GM21529 (cell line): Measurements from ENCODE around the gene CYB5R3.

Experiments
- ATAC-seq: cut with Tn5 transposase; IDR thresholded peaks from one replicate; pipeline ENCODE4 v1.9.1; 2021; ENCODE audit not compliant: unreplicated experiment

Gene CYB5R3

DNA sequence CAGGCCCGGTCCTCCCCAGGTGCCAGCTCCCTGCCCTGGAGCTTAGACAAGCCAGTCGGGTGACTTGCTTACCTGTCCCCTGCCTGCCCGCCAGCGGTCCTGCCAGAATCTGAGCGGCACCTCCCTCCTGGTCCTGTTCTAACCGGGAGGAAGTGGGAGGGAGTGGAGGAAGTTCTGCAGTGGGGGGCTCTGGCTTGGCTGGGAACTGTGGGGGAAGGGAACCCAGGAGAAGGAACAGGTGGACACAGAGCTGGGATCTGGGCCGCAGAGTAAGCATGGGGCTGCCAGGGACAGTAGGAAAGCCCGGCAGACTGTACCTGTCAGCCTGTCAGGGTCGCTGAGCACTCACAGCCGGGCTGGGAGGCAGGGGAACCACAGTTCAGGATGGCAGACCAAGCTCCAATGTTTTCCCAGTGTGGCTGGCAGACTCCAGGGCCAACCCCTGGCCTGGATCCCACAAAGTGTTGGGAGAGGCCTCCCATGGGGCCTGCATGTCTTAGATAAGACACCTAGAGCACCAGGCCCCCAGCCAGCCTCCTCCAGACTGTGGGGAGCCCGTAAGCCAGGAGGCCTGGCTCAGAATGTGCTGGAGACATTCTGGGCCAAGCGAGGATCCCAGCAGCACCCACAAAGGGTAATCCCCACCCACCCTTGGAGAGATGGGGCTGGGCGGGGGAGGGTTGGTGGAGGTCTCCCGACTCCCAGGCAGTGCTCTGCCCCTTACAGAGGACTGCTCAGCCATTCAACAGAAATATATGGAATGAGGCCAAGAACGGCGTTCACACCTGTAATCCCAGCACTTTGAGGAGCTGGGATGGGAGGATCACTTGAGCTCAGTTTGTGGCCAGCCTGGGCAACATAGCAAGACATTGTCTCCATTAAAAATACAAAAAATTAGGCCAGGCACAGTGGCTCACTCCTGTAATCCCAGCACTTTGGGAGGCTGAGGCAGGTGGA lies 2.3 kb downstream of the CYB5R3 start:
- ATAC-seq: no peak

DNA sequence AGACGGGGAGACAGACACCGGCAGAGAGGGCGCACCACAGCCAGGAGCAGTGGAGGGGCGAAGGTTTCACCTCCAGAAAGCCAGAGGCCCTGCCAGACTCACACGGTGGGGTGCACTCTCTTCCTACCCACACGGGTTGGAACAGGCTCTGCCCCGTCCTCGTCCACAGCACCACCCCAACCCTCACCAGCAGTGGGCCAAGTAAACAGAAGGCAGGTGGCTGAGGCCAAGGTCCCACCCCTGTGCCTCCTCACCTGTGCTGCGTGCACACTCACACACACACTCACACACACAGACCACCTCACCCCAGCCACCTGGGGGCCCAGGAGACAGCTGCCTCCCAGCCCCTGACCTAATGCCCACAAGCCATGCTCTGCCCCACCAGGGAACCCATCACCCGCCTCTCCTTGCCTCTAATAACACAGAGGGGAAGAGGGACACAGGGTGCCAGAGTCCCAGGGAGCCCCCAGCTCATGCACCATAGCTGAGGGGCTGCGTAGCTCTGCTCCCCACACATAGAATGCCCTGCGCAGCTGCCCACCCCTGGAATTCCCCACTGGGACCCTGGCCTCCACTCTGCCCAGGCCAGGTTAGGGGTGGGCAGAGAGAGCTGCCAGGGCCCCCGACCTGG lies 3.1 kb downstream of the CYB5R3 start:
- no peak for ATAC-seq

GRCh38 chr22:42645341-42645937 lies 3.8 kb downstream of the CYB5R3 start:
- no peak for ATAC-seq

DNA sequence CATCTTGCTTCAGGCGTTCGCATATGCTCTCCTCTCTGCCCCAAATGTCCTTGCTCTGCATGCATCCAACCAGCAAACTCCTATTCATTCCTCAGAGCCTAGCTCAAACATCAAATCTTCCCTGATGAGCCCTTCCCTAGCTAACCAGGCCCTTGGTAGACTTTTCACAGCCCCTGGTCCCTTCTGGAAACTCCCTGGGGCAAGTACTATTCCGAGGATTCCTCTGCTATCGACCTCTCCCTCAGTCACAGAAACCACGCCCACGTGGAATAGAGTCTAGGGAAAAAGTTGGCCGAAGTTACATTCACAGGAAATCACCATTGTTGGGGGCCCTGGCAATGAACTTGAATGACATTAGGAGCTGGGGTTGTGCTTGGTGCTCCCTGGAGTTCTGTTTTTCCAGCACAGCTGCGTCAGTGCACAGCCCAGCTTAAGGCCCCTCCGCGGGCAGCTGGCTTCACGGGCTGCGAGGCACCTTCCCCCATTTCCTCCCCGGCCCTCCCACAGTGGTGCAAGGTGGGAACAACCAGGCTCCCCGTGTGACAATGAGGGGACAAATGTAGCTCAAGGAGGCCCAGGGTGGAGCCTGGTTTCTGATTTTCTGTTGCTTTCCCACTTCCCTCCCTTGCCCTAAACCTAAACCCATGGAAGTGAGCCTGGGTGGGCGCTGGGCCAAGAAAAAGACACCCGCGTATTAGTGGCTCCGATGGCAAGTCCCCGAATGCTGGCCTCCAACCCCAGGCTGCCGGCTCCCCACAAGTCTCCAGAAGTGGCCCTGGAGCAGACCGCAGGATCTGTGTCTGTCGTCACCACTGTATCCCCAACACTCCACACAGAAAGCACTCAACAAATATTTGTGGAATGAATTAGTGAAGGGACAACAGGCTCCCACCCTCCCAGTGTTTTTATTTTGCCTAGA lies 4.5 kb downstream of the CYB5R3 start:
- ATAC-seq: no peak

- ATAC-seq: no peak
Measured at GRCh38 chr22:42643634-42644421, 5.4 kb downstream of the CYB5R3 start.

DNA sequence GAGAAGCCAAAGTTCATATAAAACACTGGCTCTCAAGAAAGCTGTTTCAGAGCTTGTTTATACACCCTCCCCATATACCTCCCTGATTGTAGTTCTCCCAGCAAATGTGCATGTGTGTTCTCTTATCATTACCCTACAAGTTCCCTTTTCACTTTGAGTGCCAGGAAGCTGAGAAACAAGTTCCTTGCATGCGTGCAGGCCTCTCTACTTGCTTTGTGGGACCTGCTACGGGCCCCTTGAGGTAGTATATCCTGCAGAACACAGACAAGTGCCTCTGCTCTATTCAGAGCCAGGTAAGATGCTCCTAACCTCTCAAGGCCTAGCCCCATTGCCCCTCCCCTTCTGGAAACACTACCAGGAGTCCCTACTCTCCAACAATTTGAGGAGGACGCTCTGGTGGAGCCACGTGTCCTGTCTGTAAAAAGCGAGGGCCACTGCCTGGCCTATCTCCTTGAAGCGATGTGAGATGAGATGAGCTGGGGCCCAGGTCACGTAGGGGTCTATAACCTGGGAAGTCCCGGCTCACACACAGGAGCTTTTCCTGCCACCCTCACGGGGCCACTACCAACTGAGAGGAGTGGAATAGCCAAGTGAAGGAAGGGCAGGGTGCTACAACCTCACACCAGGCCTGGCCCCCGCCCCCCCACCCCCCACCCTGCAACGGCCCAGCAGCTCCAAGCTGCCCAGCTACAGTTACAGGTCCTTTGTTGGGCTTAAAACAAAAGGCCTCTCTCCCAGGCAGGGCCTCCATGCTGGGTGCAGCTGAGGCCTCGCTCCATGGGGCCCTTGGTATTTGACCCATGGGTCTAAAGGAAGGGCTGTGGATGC lies 6.2 kb downstream of the CYB5R3 start:
- no peak for ATAC-seq

DNA sequence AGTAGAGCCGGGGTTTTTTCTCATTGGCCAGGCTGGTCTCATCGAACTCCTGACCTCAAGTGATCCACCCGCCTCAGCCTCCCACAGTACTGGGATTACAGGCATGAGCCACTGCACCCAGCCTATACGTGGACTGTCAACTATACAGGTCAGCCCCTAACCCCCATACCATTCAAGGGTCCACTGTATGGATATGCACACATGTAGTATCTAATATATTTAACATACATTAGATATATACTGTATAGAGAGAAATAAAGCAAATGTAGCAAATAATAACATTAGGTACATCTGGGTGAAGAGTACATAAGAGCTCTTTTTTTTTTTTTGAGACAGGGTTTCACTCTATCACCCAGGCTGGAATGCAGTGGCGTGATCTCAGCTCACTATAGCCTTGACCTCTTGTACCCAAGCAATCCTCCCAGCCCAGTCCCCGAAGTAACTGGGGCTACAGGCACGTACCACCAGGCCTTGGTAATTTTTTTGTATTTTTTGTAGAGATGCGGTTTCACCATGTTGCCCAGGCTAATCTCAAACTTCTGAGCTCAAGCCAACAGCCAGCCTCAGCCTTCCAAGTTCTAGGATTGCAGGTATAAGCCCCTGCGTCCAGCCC lies 7.3 kb downstream of the CYB5R3 start:
- ATAC-seq: no peak

DNA sequence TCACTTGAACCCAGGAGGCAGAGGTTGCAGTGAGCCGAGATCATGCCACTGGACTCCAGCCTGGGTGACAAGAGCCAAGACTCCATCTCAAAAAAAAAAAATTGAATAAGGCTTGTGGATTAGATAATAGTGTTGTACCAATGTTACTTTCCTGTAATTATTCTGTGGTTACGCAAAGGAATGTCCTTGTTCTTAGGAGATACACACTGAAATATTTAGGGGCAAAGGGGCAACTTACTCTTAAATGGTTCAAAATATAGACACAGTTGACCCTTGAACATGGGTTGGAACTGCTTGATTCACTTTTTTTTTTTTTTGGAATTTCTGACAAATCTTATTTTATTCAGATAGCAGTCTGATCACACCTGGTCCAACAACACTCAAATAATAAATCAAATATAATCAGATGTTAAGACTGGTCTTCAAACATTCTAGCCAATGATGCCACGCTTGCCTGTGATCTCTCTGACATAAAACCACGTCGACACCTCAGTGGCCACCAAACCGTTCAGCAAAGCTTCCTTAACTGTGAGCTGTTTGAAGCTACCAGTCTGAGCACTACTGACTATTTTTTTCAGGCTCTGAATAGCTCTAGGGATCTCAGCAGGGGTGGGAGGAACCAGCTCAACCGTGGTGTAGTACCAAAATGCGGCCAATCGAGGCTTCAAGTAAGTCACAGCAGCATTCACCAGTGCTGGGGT lies 9.5 kb downstream of the CYB5R3 start:
- ATAC-seq: no peak

DNA sequence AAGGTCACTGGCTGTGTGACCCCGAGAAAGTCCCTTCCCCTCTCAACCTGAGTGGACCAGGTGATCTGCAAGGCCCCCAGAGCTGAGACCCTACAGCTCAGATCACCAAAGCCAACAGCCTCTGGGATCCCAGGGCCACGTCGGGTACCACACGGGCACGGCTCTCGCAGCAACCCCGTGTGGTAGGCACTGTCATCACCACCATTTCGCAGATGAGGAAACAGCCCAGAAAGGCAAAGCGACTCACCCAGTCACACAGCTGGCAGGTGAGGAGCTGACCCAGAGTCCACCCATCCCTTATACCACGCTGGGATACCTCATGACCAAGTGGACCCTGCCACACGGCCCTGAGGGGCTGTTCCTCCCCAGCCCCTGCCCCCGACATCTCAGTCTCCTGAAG lies 11.6 kb downstream of the CYB5R3 start:
- ATAC-seq: no peak

- ATAC-seq: no peak
Measured at GRCh38 chr22:42636506-42636905, 12.7 kb downstream of the CYB5R3 start.

DNA sequence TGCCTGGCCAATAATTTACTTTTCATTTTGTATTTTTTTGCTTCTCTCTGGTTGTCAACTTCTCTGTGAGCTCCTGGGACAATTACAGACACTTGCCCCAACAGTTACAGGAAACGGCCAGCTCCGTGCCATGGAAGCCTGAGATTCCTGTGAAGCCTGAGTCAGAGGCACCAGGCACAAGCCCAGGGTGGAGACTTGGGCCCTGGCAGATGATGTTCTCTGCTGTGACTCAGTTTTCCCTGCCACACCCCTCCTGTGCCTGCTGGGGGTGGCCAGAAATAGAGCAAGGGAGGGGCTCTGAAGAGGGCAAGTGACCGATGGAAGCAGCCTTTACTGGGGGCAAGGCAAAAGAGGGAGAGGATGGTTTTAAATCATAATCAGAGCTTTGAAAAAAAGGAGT lies 13.7 kb downstream of the CYB5R3 start:
- no peak for ATAC-seq

DNA sequence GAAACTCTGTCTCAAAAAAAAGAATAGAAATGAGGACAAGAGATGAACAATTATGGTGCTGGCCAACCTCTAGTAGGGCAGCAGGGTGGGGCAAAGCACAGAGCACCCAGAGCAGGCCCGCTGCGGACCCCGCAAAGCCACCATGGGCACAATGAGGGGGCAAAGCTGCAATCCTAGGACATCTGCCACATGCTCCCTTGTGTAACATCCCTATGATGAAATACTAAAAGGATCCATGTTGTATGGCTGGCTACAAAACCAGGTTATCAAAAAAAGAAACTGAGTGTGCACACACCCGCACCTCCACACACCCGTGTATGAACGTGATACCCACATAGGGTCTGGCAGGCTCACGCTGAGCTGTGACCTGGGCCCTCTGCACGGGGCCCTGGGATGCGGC lies 16.2 kb downstream of the CYB5R3 start:
- ATAC-seq: no peak

GRCh38 chr22:42632096-42632495 lies 17.1 kb downstream of the CYB5R3 start:
- ATAC-seq: no peak

DNA sequence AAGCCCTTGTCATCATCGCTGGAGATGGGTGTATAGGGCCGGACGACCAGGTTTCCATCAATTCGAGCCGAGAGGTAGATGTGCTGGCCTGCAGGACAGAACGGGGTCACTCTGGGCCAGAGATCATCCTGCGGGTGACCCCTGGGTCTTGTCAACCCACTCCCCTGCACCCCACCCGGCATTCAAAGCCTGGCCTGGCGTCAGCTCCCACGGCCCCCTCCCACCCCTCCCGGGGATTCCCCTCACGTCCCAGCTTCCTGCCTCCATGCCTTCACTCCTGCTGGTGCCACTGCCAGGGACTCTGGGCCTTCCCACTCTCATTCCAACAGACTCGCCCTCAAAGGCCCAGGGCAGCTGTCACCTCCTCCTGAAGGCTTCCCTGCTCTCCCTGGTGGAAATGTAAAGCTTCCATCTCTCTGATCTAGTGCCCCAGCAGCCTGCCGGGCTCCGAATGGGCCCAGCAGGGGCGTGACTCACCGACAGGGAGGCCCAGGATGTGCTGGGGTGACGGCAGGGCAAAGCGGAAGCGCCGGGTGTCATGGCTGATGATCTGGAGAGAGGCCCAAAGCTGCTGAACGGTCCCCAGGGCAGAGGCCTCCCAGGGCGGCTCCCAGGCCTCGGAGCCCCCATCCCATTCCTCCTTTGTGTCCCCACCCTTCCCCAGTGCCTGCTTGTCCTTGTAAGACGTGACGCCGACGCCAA lies 18.1 kb downstream of the CYB5R3 start:
- ATAC-seq: no peak

GRCh38 chr22:42630211-42630610 lies 19.0 kb downstream of the CYB5R3 start:
- no peak for ATAC-seq

DNA sequence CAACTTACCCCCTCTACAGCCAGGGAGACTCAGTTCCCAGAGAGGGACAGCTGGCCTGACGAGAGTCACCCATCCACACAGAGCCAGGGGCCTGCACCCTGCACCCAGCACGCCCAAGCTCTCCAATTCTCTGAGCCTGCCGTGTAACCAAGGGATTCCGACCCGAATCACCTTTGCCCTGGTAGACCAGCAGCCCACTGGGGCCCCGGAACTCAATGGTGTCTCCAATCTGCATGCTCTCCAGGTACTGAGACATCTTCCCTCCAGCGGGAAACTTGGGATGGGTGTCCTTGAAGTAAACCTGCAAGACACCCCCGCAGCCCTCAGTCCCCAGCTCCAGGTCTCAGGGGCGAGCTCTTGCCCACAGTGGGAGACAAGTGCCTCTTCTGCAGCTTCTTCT lies 21.2 kb downstream of the CYB5R3 start:
- no peak for ATAC-seq

- no peak for ATAC-seq
Measured at GRCh38 chr22:42626951-42627625, 22.1 kb downstream of the CYB5R3 start.
